ENCODE measurements around the gene SNRK.

SNRK gene

GRCh38 chr3:43369404-43370292, 83.3 kb downstream of the SNRK start:
- TF ChIP-seq FOXP2 (optimal IDR thresholded peaks at IDR 0.05; ENCODE audit: borderline replicate concordance, extremely low read depth, extremely low read length, insufficient read depth) (no peak), SIN3A (IDR thresholded peaks at IDR 0.05; ENCODE audit: borderline replicate concordance, insufficient read depth, low read length) (no peak), TAF1 (IDR thresholded peaks at IDR 0.05; ENCODE audit: borderline replicate concordance, insufficient read depth, low read length) (no peak), REST (IDR thresholded peaks at IDR 0.05; ENCODE audit: insufficient read depth in 1 of 2, low read depth in 2 of 2, low read length in 2 of 2) (no peak), POLR2AphosphoS5 (IDR thresholded peaks at IDR 0.05; ENCODE audit: low read depth, low read length) (no peak)

GRCh38 chr3:43370293-43370980, 84.1 kb downstream of the SNRK start:
- TF ChIP-seq FOXP2 (optimal IDR thresholded peaks at IDR 0.05; ENCODE audit: borderline replicate concordance, extremely low read depth, extremely low read length, insufficient read depth): no peak
- no peak for TF ChIP-seq TAF1 (IDR thresholded peaks at IDR 0.05; ENCODE audit: borderline replicate concordance, insufficient read depth, low read length)
- TF ChIP-seq POLR2AphosphoS5 (IDR thresholded peaks at IDR 0.05; ENCODE audit: low read depth, low read length): no peak
- TF ChIP-seq REST (IDR thresholded peaks at IDR 0.05; ENCODE audit: insufficient read depth in 1 of 2, low read depth in 2 of 2, low read length in 2 of 2): no peak
- no peak for TF ChIP-seq SIN3A (IDR thresholded peaks at IDR 0.05; ENCODE audit: borderline replicate concordance, insufficient read depth, low read length)

- no peak for TF ChIP-seq POLR2AphosphoS5 (IDR thresholded peaks at IDR 0.05; ENCODE audit: low read depth, low read length)
- no peak for TF ChIP-seq TAF1 (IDR thresholded peaks at IDR 0.05; ENCODE audit: borderline replicate concordance, insufficient read depth, low read length)
- no peak for TF ChIP-seq FOXP2 (optimal IDR thresholded peaks at IDR 0.05; ENCODE audit: borderline replicate concordance, extremely low read depth, extremely low read length, insufficient read depth)
- no peak for TF ChIP-seq SIN3A (IDR thresholded peaks at IDR 0.05; ENCODE audit: borderline replicate concordance, insufficient read depth, low read length)
- no peak for TF ChIP-seq REST (IDR thresholded peaks at IDR 0.05; ENCODE audit: insufficient read depth in 1 of 2, low read depth in 2 of 2, low read length in 2 of 2)
Observed at GRCh38 chr3:43371494-43371893, 85.2 kb downstream of the SNRK start.

GRCh38 chr3:43372007-43372740, 85.8 kb downstream of the SNRK start:
- TF ChIP-seq POLR2AphosphoS5 (IDR thresholded peaks at IDR 0.05; ENCODE audit: low read depth, low read length): no peak
- TF ChIP-seq TAF1 (IDR thresholded peaks at IDR 0.05; ENCODE audit: borderline replicate concordance, insufficient read depth, low read length): no peak

GRCh38 chr3:43372809-43373559, 86.6 kb downstream of the SNRK start:
- TF ChIP-seq FOXP2 (optimal IDR thresholded peaks at IDR 0.05; ENCODE audit: borderline replicate concordance, extremely low read depth, extremely low read length, insufficient read depth) (no peak), POLR2AphosphoS5 (IDR thresholded peaks at IDR 0.05; ENCODE audit: low read depth, low read length) (no peak), TAF1 (IDR thresholded peaks at IDR 0.05; ENCODE audit: borderline replicate concordance, insufficient read depth, low read length) (no peak), SIN3A (IDR thresholded peaks at IDR 0.05; ENCODE audit: borderline replicate concordance, insufficient read depth, low read length) (no peak), REST (IDR thresholded peaks at IDR 0.05; ENCODE audit: insufficient read depth in 1 of 2, low read depth in 2 of 2, low read length in 2 of 2) (no peak)

All from PFSK-1 (cell line).